ENCODE data around the gene TREML4. TPM values are rescaled to one million over a fixed set of nuclear protein-coding genes. Genes with fewer than 3 reads are reported as not detected.

Gene TREML4
- total RNA-seq, 4 donors from 2014 or later, result not detected

- intact Hi-C loops (cut with DNase I; ENCODE audit: low total_unique reads), result no loop called here
- TF ChIP-seq POLR2A (IDR thresholded peaks at IDR 0.05), result no peak
- TF ChIP-seq, protein P1, sequence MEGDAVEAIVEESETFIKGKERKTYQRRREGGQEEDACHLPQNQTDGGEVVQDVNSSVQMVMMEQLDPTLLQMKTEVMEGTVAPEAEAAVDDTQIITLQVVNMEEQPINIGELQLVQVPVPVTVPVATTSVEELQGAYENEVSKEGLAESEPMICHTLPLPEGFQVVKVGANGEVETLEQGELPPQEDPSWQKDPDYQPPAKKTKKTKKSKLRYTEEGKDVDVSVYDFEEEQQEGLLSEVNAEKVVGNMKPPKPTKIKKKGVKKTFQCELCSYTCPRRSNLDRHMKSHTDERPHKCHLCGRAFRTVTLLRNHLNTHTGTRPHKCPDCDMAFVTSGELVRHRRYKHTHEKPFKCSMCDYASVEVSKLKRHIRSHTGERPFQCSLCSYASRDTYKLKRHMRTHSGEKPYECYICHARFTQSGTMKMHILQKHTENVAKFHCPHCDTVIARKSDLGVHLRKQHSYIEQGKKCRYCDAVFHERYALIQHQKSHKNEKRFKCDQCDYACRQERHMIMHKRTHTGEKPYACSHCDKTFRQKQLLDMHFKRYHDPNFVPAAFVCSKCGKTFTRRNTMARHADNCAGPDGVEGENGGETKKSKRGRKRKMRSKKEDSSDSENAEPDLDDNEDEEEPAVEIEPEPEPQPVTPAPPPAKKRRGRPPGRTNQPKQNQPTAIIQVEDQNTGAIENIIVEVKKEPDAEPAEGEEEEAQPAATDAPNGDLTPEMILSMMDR (IDR thresholded peaks at IDR 0.05 in 4 of 5, conservative IDR thresholded peaks at IDR 0.05 in 1 of 5), result no peak
Observed at GRCh38 chr6:41190791-41191190, 37.4 kb upstream of the TREML4 start.

DNA sequence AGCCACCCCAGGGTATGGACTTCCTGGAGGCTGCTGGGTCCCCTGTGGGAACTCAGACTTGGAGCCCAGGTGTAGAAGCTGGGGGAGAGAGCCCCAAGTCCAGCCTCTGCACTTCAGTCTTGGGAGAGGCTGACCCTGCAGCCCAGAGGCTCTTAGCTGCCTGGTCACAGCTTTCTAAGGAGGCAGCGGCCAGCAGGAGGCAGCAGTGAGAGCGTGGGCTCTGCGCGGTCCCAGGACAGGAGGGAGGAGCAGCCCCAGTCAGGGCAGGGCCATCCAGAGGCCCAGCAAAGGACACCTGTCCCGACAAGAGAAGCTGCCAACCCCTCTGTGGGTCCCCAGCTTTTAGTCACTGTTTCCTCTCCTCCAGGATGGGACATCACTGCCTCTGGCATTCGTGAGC is 36.6 kb upstream of the TREML4 start:
- Histone ChIP-seq H3K27ac (no peak overlapping the region), H3K27me3 (peaks cover 0 to 9% (median 0%) of the 10 kb centered on the region in 3 donors), H3K9me3 (no peaks in the 10 kb centered on the region), H3K4me1 (no peaks in the 10 kb centered on the region), H3K36me3 (no peaks in the 10 kb centered on the region), H3K4me3 (no peak overlapping the region)
- no peak for TF ChIP-seq POLR2A (IDR thresholded peaks at IDR 0.05)
- TF ChIP-seq, protein P1 (IDR thresholded peaks at IDR 0.05 in 4 of 5, conservative IDR thresholded peaks at IDR 0.05 in 1 of 5), result no peak
- DNase-seq, result no peak
- intact Hi-C loops (cut with DNase I; ENCODE audit: low total_unique reads), result no loop called here
- ATAC-seq, result no peak
- in situ Hi-C loops (cut with MboI; ENCODE audit: low sequenced_read_pairs in 4 of 4), result no loop called here

More at GRCh38 chr6:41190791-41191190, 37.4 kb upstream of the TREML4 start:
- H3K4me3 ChIP-seq, result no peak overlapping the region
- no peaks in the 10 kb centered on the region for H3K36me3 ChIP-seq
- H3K27me3 ChIP-seq, result peaks cover 0 to 5% (median 0%) of the 10 kb centered on the region in 3 donors
- no peak overlapping the region for H3K27ac ChIP-seq
- in situ Hi-C loops (cut with MboI; ENCODE audit: low sequenced_read_pairs in 4 of 4), result no loop called here
- DNase-seq (no peak), ATAC-seq (no peak)
- no peaks in the 10 kb centered on the region for H3K9me3 ChIP-seq
- no peaks in the 10 kb centered on the region for H3K4me1 ChIP-seq

DNA sequence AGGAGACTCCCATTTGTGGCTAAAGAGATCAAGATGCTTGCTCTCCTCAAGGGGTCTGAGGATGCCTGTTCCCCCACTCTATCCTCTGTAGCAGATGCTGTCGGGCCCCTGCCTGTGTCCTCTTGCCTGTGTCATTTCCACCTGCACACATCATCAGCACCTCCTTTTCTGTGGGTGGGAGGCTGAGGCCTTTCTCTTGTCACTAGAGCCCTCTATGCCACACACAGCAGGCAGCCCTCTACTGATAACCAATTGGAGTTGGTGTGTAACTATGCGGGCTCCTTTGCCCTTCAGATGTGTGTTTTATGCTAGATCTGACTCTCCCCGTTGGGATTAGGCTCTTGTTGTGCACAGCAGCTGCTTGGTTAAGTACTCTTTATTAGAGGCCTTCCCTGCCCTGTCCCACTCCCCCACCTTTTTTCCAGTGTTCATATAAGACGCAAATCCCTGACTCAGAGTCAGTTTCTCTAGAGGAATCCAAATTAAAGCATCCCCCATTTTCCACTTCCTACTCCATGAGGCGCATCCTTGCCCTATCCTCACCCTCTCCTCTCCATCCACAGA is 34.9 kb upstream of the TREML4 start:
- DNase-seq, result no peak
- no peak overlapping the region for H3K4me3 ChIP-seq
- no peaks in the 10 kb centered on the region for H3K4me1 ChIP-seq
- peaks cover 0 to 14% (median 0%) of the 10 kb centered on the region in 3 donors for H3K27me3 ChIP-seq
- intact Hi-C loops (cut with DNase I; ENCODE audit: low total_unique reads) (no loop called here), in situ Hi-C loops (cut with MboI; ENCODE audit: low sequenced_read_pairs in 4 of 4) (no loop called here)
- no peak for ATAC-seq
- H3K9me3 ChIP-seq, result no peaks in the 10 kb centered on the region
- no peak overlapping the region for H3K27ac ChIP-seq
- TF ChIP-seq POLR2A (IDR thresholded peaks at IDR 0.05), result no peak
- TF ChIP-seq, protein P1 (IDR thresholded peaks at IDR 0.05 in 4 of 5, conservative IDR thresholded peaks at IDR 0.05 in 1 of 5), result no peak
- H3K36me3 ChIP-seq, result no peaks in the 10 kb centered on the region

- ATAC-seq (no peak), DNase-seq (no peak)
- in situ Hi-C loops (cut with MboI; ENCODE audit: low sequenced_read_pairs in 4 of 4) (no loop called here), intact Hi-C loops (cut with DNase I; ENCODE audit: low total_unique reads) (no loop called here)
- H3K4me1 ChIP-seq, result no peaks in the 10 kb centered on the region
- H3K27me3 ChIP-seq, result peaks cover 0 to 14% (median 0%) of the 10 kb centered on the region in 3 donors
- no peaks in the 10 kb centered on the region for H3K9me3 ChIP-seq
- H3K4me3 ChIP-seq, result no peak overlapping the region
- no peak overlapping the region for H3K27ac ChIP-seq
- no peaks in the 10 kb centered on the region for H3K36me3 ChIP-seq
- no peak for TF ChIP-seq POLR2A (IDR thresholded peaks at IDR 0.05)
- TF ChIP-seq, protein P1 (IDR thresholded peaks at IDR 0.05 in 4 of 5, conservative IDR thresholded peaks at IDR 0.05 in 1 of 5), result no peak
Observed at GRCh38 chr6:41193884-41194283, 34.3 kb upstream of the TREML4 start.

DNA sequence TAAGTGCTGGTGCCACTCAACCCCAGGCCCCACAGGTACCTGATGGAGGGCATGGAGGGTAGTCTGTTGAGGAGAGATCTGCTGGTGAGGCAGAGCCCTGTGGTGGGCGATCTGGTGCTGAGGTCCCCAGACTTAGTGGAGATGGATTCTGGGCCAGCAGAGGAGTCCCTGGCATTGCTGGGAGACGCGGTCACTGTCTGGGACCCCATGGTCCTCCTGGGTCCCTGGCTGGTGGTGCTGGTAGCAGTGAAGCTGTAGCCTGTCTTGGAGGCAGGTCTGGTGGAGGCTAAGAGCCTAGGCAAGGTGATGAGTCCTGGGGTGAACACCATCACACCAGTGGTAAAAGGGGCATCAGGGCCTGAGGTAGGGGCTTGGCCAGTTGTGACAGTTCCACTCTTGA is 33.8 kb upstream of the TREML4 start:
- TF ChIP-seq, protein P1 (IDR thresholded peaks at IDR 0.05 in 4 of 5, conservative IDR thresholded peaks at IDR 0.05 in 1 of 5), result no peak
- intact Hi-C loops (cut with DNase I; ENCODE audit: low total_unique reads) (no loop called here), in situ Hi-C loops (cut with MboI; ENCODE audit: low sequenced_read_pairs in 4 of 4) (no loop called here)

More for the DNA sequence above, 33.8 kb upstream of the TREML4 start:
- DNase-seq (no peak), ATAC-seq (no peak)
- Histone ChIP-seq H3K4me3 (no peak overlapping the region), H3K4me1 (no peaks in the 10 kb centered on the region), H3K36me3 (no peaks in the 10 kb centered on the region), H3K27me3 (peaks cover 0 to 14% (median 0%) of the 10 kb centered on the region in 3 donors), H3K9me3 (no peaks in the 10 kb centered on the region), H3K27ac (no peak overlapping the region)
